Upper lobe of left lung (tissue), 6 donors: ENCODE measurements around the gene INPP5E. TPM values are rescaled to one million over a fixed set of nuclear protein-coding genes. Genes with fewer than 3 reads are reported as not detected.

Source experiments
- ATAC-seq, 2 donors: fragments of 200-7000 bp; cut with Tn5 transposase; one replicate each; pipeline ENCODE4 v1.9.1; 2022; ENCODE audit warnings: mild to moderate bottlenecking in 2 of 2, moderate library complexity in 2 of 2; ENCODE audit not compliant: low FRiP score in 2 of 2
- DNase-seq, 2 donors: peaks; one replicate each; pipeline ENCODE4 v3.0.0-alpha.2; 2019 to 2020
- H3K27ac ChIP-seq, 4 donors: fragments of 200-600 bp; sonication (generic); one replicate each; pipeline ENCODE4 v1.5.1; 2016 to 2019
- H3K27me3 ChIP-seq, 4 donors: fragments of 200-600 bp; sonication (generic); one replicate each; pipeline ENCODE4 v1.5.1; 2017 to 2019
- H3K36me3 ChIP-seq, 4 donors: fragments of 200-600 bp; sonication (generic); one replicate each; pipeline ENCODE4 v1.5.1; 2016 to 2019
- H3K4me1 ChIP-seq, 4 donors: fragments of 200-600 bp; sonication (generic); one replicate each; pipeline ENCODE4 v1.5.1; 2018 to 2019
- H3K4me3 ChIP-seq, 4 donors: fragments of 200-600 bp; sonication (generic); one replicate each; pipeline ENCODE4 v1.5.1; 2017 to 2019; ENCODE audit warnings: mild to moderate bottlenecking in 2 of 4, moderate library complexity in 1 of 4
- H3K9me3 ChIP-seq, 4 donors: fragments of 200-600 bp; sonication (generic); one replicate each; pipeline ENCODE4 v1.5.1; 2018 to 2019
- EP300 ChIP-seq, 4 donors: sonication (generic); formaldehyde crosslinking; IDR thresholded peaks; one replicate each; pipeline ENCODE4 v1.5.1; 2017; ENCODE audit warnings: antibody characterized with exemption in 4 of 4, control low read depth in 2 of 4
- POLR2A ChIP-seq, 4 donors: fragments of 450-650 bp; IDR thresholded peaks; one replicate each; pipeline ENCODE4 v1.5.1; 2016 to 2017; ENCODE audit warnings: antibody characterized with exemption in 4 of 4, mild to moderate bottlenecking in 2 of 4
- POLR2AphosphoS5 ChIP-seq, 2 donors: sonication (generic); formaldehyde crosslinking; IDR thresholded peaks; one replicate each; pipeline ENCODE4 v1.5.1; 2017; ENCODE audit warnings: antibody characterized with exemption in 2 of 2
- WGBS, 2 donors: methylation state at CpG; one replicate each; pipeline ENCODE4 v1.1.5; 2017 to 2018; 5-methylcytosine and 5-hydroxymethylcytosine counted together
- total RNA-seq, 6 donors: library from RNA; depleted of rRNA in 4 of 6; stranded (reverse); fragments of >200 nt in 4 of 6; gene quantifications; one replicate each; pipeline versions ENCODE4 v1.1.0 to v1.2.1, GENCODE V29; 2016 to 2021
- TF ChIP-seq, protein P1 (sequence below), 6 experiments: fragments of 450-650 bp in 4 of 6; fragments of 200-600 bp in 2 of 6; sonication (generic) in 2 of 6; IDR thresholded peaks; one replicate each; pipeline ENCODE4 v1.5.1; 2016 to 2019; ENCODE audit warnings: antibody characterized with exemption in 6 of 6
- donor health status: DM: no; HTN: no; CAD: no; lungs with moderate emphysema.
- donor health status: DM: no; HTN: yes; CAD: no; lungs with severe emphysema.

The INPP5E gene
- total RNA-seq, 6 donors from 2014 or later: 9.1 to 43.0 (median 14.1) TPM

DNA sequence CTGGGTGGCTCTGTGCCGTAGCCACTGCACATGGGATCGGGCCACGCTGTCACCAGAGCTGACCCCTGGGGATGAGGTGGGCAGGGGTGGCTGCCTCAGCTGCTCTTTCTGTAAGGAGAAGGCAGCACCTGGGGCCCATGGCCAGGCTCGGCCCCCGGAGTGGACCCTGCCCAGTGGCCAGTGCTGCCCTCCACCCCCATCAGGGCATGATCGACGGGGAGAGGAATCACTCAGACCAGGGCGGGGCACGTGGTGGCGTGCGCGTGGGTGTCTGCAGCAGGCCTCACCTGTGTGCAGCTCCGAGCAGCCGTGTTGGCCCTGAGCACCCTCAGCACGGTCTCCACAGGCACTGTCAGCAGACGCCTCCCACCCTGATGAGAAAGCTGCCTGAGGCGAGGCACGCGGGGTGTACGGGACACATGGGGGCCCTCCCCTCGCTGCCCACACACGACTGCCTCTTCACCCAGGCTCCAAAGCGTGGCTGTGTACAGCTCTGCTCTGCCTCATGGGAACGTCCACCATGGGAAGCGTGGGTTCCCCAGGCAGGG is 57.6 kb downstream of the INPP5E start:
- Histone ChIP-seq H3K4me1 (no peaks in the 10 kb centered on the region), H3K27ac (no peak overlapping the region), H3K4me3 (no peak overlapping the region), H3K36me3 (peaks cover 0 to 85% (median 67%) of the 10 kb centered on the region in 4 donors), H3K9me3 (no peaks in the 10 kb centered on the region), H3K27me3 (no peaks in the 10 kb centered on the region)
- TF ChIP-seq POLR2AphosphoS5 (IDR thresholded peaks at IDR 0.05) (no peak), EP300 (IDR thresholded peaks at IDR 0.05) (no peak), POLR2A (IDR thresholded peaks at IDR 0.05) (no peak)
- TF ChIP-seq, protein P1, sequence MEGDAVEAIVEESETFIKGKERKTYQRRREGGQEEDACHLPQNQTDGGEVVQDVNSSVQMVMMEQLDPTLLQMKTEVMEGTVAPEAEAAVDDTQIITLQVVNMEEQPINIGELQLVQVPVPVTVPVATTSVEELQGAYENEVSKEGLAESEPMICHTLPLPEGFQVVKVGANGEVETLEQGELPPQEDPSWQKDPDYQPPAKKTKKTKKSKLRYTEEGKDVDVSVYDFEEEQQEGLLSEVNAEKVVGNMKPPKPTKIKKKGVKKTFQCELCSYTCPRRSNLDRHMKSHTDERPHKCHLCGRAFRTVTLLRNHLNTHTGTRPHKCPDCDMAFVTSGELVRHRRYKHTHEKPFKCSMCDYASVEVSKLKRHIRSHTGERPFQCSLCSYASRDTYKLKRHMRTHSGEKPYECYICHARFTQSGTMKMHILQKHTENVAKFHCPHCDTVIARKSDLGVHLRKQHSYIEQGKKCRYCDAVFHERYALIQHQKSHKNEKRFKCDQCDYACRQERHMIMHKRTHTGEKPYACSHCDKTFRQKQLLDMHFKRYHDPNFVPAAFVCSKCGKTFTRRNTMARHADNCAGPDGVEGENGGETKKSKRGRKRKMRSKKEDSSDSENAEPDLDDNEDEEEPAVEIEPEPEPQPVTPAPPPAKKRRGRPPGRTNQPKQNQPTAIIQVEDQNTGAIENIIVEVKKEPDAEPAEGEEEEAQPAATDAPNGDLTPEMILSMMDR (IDR thresholded peaks at IDR 0.05): no peak
- WGBS, 2 donors: 95 to 97% methylated on average over 3 to 14 of the region's 25 CpGs
- DNase-seq (peak in 1 of 2 donors; percentile 77), ATAC-seq (no peak)

GRCh38 chr9:136381311-136381710 is 58.3 kb downstream of the INPP5E start:
- Histone ChIP-seq H3K27me3 (no peaks in the 10 kb centered on the region), H3K4me1 (no peaks in the 10 kb centered on the region), H3K4me3 (no peak overlapping the region), H3K9me3 (no peaks in the 10 kb centered on the region), H3K36me3 (peaks cover 0 to 79% (median 62%) of the 10 kb centered on the region in 4 donors), H3K27ac (no peak overlapping the region)
- 87 to 96% methylated on average over 5 to 7 of the region's 9 CpGs for WGBS, 2 donors
- DNase-seq (peak in 1 of 2 donors; percentile 68), ATAC-seq (no peak)
- TF ChIP-seq POLR2AphosphoS5 (IDR thresholded peaks at IDR 0.05): no peak
- TF ChIP-seq, protein P1 (IDR thresholded peaks at IDR 0.05): no peak
- TF ChIP-seq POLR2A (IDR thresholded peaks at IDR 0.05): no peak
- no peak for TF ChIP-seq EP300 (IDR thresholded peaks at IDR 0.05)

GRCh38 chr9:136380381-136380780 is 59.3 kb downstream of the INPP5E start:
- TF ChIP-seq POLR2AphosphoS5 (IDR thresholded peaks at IDR 0.05): no peak
- TF ChIP-seq, protein P1 (IDR thresholded peaks at IDR 0.05): no peak
- TF ChIP-seq POLR2A (IDR thresholded peaks at IDR 0.05): no peak
- no peak for TF ChIP-seq EP300 (IDR thresholded peaks at IDR 0.05)
- no peak overlapping the region for H3K27ac ChIP-seq
- peaks cover 0 to 72% (median 59%) of the 10 kb centered on the region in 4 donors for H3K36me3 ChIP-seq
- no peak for ATAC-seq
- H3K4me3 ChIP-seq: no peak overlapping the region
- no peaks in the 10 kb centered on the region for H3K9me3 ChIP-seq
- no peaks in the 10 kb centered on the region for H3K4me1 ChIP-seq
- 95% methylated on average over 16 of the region's 17 CpGs; no CpG with 5 or more reads in 1 of the 2 donors for WGBS, 2 donors
- no peaks in the 10 kb centered on the region for H3K27me3 ChIP-seq
- DNase-seq: peak in 1 of 2 donors; percentile 80

DNA sequence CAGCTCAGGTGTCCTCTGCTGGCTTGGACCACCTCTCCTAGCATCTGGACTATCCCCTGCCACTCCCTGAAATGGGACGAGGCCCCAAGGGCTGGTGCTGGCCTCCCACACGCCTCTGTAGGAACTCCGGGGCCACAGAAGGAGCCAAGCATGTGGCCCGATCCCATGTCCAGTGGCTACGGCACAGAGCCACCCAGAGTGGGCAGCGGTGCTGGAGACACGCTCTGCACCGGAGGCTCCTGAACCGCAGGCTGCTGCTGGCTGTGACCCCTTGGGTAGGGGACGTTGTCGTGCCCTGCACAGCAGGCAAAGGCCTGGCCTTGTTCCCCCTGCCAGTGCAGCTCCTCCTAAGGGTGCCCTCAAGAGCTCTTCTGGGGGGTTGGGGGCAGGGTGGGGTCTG is 59.8 kb downstream of the INPP5E start:
- peak in 1 of 2 donors; percentile 59 for DNase-seq
- no peak for ATAC-seq
- Histone ChIP-seq H3K4me1 (no peaks in the 10 kb centered on the region), H3K9me3 (no peaks in the 10 kb centered on the region), H3K36me3 (peaks cover 0 to 67% (median 55%) of the 10 kb centered on the region in 4 donors), H3K4me3 (no peak overlapping the region), H3K27me3 (no peaks in the 10 kb centered on the region), H3K27ac (no peak overlapping the region)
- TF ChIP-seq POLR2AphosphoS5 (IDR thresholded peaks at IDR 0.05): no peak
- no peak for TF ChIP-seq EP300 (IDR thresholded peaks at IDR 0.05)
- TF ChIP-seq POLR2A (IDR thresholded peaks at IDR 0.05): no peak
- TF ChIP-seq, protein P1 (IDR thresholded peaks at IDR 0.05): no peak
- WGBS, 2 donors: 90% methylated on average over 11 of the region's 11 CpGs; no CpG with 5 or more reads in 1 of the 2 donors

DNA sequence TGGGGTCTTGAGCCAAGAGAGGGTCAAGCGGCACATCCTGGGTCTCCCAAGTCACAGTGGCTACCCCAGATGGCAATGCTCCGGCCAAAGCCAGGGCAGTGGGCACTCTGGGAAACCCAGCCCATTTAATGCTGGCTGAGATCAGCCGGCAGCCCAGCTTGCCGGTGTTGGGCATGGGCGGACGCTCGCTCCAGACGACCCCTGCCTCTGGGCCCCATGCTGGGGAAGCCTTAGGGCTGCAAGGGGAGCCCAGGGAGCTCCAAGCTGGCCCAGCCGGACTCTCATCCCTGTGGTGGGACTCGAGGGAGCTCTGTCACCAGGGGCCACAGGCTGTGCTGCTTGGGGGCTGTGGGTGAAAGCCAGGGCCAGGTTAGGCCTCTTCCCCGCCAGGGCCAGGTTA is 60.2 kb downstream of the INPP5E start:
- 90 to 100% methylated on average over 2 to 8 of the region's 11 CpGs for WGBS, 2 donors
- no peaks in the 10 kb centered on the region for H3K9me3 ChIP-seq
- H3K27me3 ChIP-seq: no peaks in the 10 kb centered on the region
- TF ChIP-seq, protein P1 (IDR thresholded peaks at IDR 0.05): no peak
- TF ChIP-seq EP300 (IDR thresholded peaks at IDR 0.05) (no peak), POLR2A (IDR thresholded peaks at IDR 0.05) (no peak), POLR2AphosphoS5 (IDR thresholded peaks at IDR 0.05) (no peak)
- ATAC-seq (no peak), DNase-seq (peak in 1 of 2 donors; percentile 52)
- H3K4me3 ChIP-seq: no peak overlapping the region
- peaks cover 0 to 62% (median 52%) of the 10 kb centered on the region in 4 donors for H3K36me3 ChIP-seq
- no peaks in the 10 kb centered on the region for H3K4me1 ChIP-seq
- H3K27ac ChIP-seq: no peak overlapping the region
